Stomach (tissue), 9 donors: Measurements from ENCODE around the gene TCTN2. TPM values are rescaled to one million over a fixed set of nuclear protein-coding genes. Genes with fewer than 3 reads are reported as not detected.

ENCODE experiments used
- DNase-seq, 2 donors: peaks; one replicate each; pipeline versions ENCODE4 v3.0.0 to v3.0.0-alpha.2; 2013 to 2019
- H3K27ac ChIP-seq, 5 donors: fragments of 200-600 bp in 4 of 5; sonication (generic) in 4 of 5; one replicate each; pipeline ENCODE4 v1.5.1; 2013 to 2019; ENCODE audit warnings: mild to moderate bottlenecking in 1 of 5, moderate library complexity in 1 of 5
- H3K27me3 ChIP-seq, 3 donors: fragments of 200-600 bp; sonication (generic); one replicate each; pipeline ENCODE4 v1.5.1; 2017 to 2019; ENCODE audit warnings: mixed run types in 1 of 3
- H3K36me3 ChIP-seq, 4 donors: fragments of 200-600 bp; sonication (generic); 1 replicate in 3 of 4; 2 replicates in 1 of 4; pipeline ENCODE4 v1.5.1; 2016 to 2019
- H3K4me1 ChIP-seq, 4 donors: fragments of 200-600 bp; sonication (generic); one replicate each; pipeline ENCODE4 v1.5.1; 2016 to 2019
- H3K4me3 ChIP-seq, 4 donors: fragments of 200-600 bp; sonication (generic) in 3 of 4; one replicate each; pipeline ENCODE4 v1.5.1; 2016 to 2019; ENCODE audit warnings: mild to moderate bottlenecking in 1 of 4
- H3K9me3 ChIP-seq, 4 donors: fragments of 200-600 bp; sonication (generic); one replicate each; pipeline ENCODE4 v1.5.1; 2016 to 2019
- EP300 ChIP-seq: sonication (generic); formaldehyde crosslinking; IDR thresholded peaks from one replicate; pipeline ENCODE4 v1.6.1; 2017; ENCODE audit warnings: antibody characterized with exemption
- POLR2A ChIP-seq, 4 donors: fragments of 450-650 bp; IDR thresholded peaks; one replicate each; pipeline ENCODE4 v1.6.1; 2016; ENCODE audit warnings: antibody characterized with exemption in 4 of 4, control low read depth in 2 of 4, mild to moderate bottlenecking in 1 of 4, moderate library complexity in 1 of 4
- POLR2AphosphoS5 ChIP-seq, 3 donors: sonication (generic); formaldehyde crosslinking; IDR thresholded peaks; one replicate each; pipeline ENCODE4 v1.6.1; 2016; ENCODE audit warnings: antibody characterized with exemption in 3 of 3
- WGBS, 5 donors: extraction: QIAGEN DNeasy Blood & Tissue Kit in 3 of 5; methylation state at CpG; one replicate each; pipeline versions ENCODE4 v1.1.5 to v1.1.7; 2013 to 2018; 5-methylcytosine and 5-hydroxymethylcytosine counted together
- intact Hi-C: fragments of 100-400 bp; cut with DNase I; formaldehyde crosslinking; loops from one replicate; pipeline ENCODE4 v1.15.1; 2023; ENCODE audit warnings: low total_unique reads
- polyA plus RNA-seq, 3 donors: library from polyadenylated mRNA; stranded (reverse); fragments of 200-250 nt; gene quantifications; one replicate each; pipeline ENCODE4 v1.2.3, GENCODE V29; 2013
- total RNA-seq, 5 donors: library from RNA; depleted of rRNA; stranded (reverse); fragments of >200 nt; gene quantifications; one replicate each; pipeline versions ENCODE4 v1.1.0 to v1.2.3, GENCODE V29; 2014 to 2016
- TF ChIP-seq, protein P1 (sequence below), 7 experiments: fragments of 450-650 bp in 4 of 7; fragments of 200-600 bp in 3 of 7; sonication (generic) in 3 of 7; IDR thresholded peaks; one replicate each; pipeline ENCODE4 v1.5.1; 2016 to 2019; ENCODE audit warnings: antibody characterized with exemption in 7 of 7, control low read depth in 2 of 7, mild to moderate bottlenecking in 1 of 7
- donor health status: healthy with polysubstance abuse.
- donor health status: Bipolar disorder and iron deficiency.
- donor health status: healthy.

Gene TCTN2
- total and polyA plus RNA-seq, 8 donors = 1.2 to 24.1 (median 6.0) TPM

GRCh38 chr12:123734268-123734667, 63.4 kb downstream of the TCTN2 start:
- Histone ChIP-seq H3K27me3 (no peaks in the 10 kb centered on the region), H3K9me3 (no peaks in the 10 kb centered on the region), H3K36me3 (peaks cover 54 to 100% (median 99%) of the 10 kb centered on the region in 4 donors), H3K4me3 (no peak overlapping the region), H3K4me1 (no peaks in the 10 kb centered on the region), H3K27ac (no peak overlapping the region)
- intact Hi-C loops = no loop called here
- no peak for DNase-seq
- no peak for TF ChIP-seq EP300
- TF ChIP-seq POLR2A (IDR thresholded peaks at IDR 0.05) = no peak
- TF ChIP-seq, protein P1, sequence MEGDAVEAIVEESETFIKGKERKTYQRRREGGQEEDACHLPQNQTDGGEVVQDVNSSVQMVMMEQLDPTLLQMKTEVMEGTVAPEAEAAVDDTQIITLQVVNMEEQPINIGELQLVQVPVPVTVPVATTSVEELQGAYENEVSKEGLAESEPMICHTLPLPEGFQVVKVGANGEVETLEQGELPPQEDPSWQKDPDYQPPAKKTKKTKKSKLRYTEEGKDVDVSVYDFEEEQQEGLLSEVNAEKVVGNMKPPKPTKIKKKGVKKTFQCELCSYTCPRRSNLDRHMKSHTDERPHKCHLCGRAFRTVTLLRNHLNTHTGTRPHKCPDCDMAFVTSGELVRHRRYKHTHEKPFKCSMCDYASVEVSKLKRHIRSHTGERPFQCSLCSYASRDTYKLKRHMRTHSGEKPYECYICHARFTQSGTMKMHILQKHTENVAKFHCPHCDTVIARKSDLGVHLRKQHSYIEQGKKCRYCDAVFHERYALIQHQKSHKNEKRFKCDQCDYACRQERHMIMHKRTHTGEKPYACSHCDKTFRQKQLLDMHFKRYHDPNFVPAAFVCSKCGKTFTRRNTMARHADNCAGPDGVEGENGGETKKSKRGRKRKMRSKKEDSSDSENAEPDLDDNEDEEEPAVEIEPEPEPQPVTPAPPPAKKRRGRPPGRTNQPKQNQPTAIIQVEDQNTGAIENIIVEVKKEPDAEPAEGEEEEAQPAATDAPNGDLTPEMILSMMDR (IDR thresholded peaks at IDR 0.05) = no peak
- TF ChIP-seq POLR2AphosphoS5 (IDR thresholded peaks at IDR 0.05) = no peak
- 76 to 89% (median 87%) methylated on average over 5 of the region's 5 CpGs for WGBS, 5 donors

DNA sequence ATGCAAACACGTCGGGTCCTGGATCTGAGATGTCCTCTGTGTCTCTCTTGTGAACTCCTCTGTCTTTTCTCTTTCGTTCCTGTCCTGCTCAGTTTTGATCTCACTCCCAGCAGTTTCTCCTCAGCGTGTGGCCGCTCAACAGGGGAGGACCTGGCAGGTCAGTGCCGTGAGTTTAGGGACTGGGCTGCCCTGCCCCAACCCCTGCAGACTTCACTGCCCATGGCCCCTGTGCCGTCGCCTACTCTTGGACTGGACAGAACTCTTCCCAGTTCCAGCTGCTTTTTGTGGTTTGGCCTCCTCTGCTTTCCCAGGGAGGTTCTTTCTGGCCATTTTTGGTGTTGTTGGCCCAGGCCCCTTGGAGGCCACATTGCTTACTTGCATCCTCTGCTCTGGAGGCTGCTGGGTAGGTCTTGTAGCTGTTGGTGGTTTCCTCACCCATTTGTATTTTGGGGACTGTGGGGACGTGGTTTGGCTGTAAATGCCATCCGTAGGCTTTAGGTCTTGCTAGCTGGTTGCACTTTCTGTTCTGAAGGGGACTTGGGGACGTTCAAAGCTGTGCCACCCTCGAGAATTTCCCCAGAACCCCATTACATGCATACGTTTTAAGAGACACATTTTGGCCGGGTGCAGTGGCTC, 71.1 kb downstream of the TCTN2 start:
- Histone ChIP-seq H3K27me3 (no peaks in the 10 kb centered on the region), H3K36me3 (peaks cover 65 to 100% (median 99%) of the 10 kb centered on the region in 4 donors), H3K4me1 (no peaks in the 10 kb centered on the region), H3K27ac (no peak overlapping the region), H3K9me3 (no peaks in the 10 kb centered on the region), H3K4me3 (no peak overlapping the region)
- peak in 1 of 2 donors; percentile 20 for DNase-seq
- TF ChIP-seq POLR2AphosphoS5 (IDR thresholded peaks at IDR 0.05) (no peak), POLR2A (IDR thresholded peaks at IDR 0.05) (no peak), EP300 (no peak)
- TF ChIP-seq, protein P1 (IDR thresholded peaks at IDR 0.05) = no peak
- intact Hi-C loops = no loop called here
- WGBS, 5 donors = 80 to 87% (median 86%) methylated on average over 14 of the region's 14 CpGs

- H3K27me3 ChIP-seq = no peaks in the 10 kb centered on the region
- WGBS, 5 donors = 80 to 87% (median 83%) methylated on average over 10 of the region's 10 CpGs
- intact Hi-C loops = no loop called here
- TF ChIP-seq EP300 = no peak
- TF ChIP-seq, protein P1 (IDR thresholded peaks at IDR 0.05) = no peak
- no peak for TF ChIP-seq POLR2AphosphoS5 (IDR thresholded peaks at IDR 0.05)
- H3K4me1 ChIP-seq = no peaks in the 10 kb centered on the region
- H3K27ac ChIP-seq = no peak overlapping the region
- no peak overlapping the region for H3K4me3 ChIP-seq
- DNase-seq = no peak
- no peaks in the 10 kb centered on the region for H3K9me3 ChIP-seq
- peaks cover 56 to 100% (median 98%) of the 10 kb centered on the region in 4 donors for H3K36me3 ChIP-seq
Measured at GRCh38 chr12:123743002-123743401, 72.1 kb downstream of the TCTN2 start.

DNA sequence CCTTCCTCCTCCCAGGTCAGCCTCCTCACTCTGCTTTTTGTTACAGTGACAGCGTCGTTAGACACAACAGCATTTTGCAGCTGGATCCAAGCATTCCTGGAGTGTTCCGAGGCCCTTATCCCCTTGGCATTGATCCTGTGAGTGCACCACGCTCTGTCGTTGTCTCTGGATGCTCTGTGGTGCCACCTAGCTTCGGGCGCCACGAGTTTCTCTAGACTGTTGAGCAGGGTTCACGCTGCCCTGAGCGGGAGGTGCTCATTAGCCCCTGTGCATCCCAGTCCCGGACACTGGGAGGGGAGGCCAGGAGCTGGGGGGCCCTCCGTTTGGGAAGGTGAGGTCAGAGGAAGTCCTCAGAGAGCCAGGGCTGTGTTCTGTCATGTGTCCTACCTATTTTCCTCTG, 73.9 kb downstream of the TCTN2 start:
- 63 to 88% (median 68%) methylated on average over 9 to 12 of the region's 12 CpGs for WGBS, 5 donors
- H3K4me1 ChIP-seq = no peaks in the 10 kb centered on the region
- H3K36me3 ChIP-seq = peaks cover 57 to 100% (median 98%) of the 10 kb centered on the region in 4 donors
- TF ChIP-seq POLR2A (IDR thresholded peaks at IDR 0.05) (no peak), POLR2AphosphoS5 (IDR thresholded peaks at IDR 0.05) (no peak), EP300 (no peak)
- TF ChIP-seq, protein P1 (IDR thresholded peaks at IDR 0.05) = no peak
- H3K27ac ChIP-seq = no peak overlapping the region
- H3K9me3 ChIP-seq = no peaks in the 10 kb centered on the region
- H3K4me3 ChIP-seq = no peak overlapping the region
- intact Hi-C loops = no loop called here
- H3K27me3 ChIP-seq = no peaks in the 10 kb centered on the region
- peak in 1 of 2 donors; percentile 17 for DNase-seq
